Measurements from ENCODE around the gene CISD2.
"Not testable (repeated sequence)": the region's sequence is repeated elsewhere in the genome, so short reads cannot be mapped to it uniquely, and the experiment has no call there.

Gene CISD2, protein sequence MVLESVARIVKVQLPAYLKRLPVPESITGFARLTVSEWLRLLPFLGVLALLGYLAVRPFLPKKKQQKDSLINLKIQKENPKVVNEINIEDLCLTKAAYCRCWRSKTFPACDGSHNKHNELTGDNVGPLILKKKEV

DNA sequence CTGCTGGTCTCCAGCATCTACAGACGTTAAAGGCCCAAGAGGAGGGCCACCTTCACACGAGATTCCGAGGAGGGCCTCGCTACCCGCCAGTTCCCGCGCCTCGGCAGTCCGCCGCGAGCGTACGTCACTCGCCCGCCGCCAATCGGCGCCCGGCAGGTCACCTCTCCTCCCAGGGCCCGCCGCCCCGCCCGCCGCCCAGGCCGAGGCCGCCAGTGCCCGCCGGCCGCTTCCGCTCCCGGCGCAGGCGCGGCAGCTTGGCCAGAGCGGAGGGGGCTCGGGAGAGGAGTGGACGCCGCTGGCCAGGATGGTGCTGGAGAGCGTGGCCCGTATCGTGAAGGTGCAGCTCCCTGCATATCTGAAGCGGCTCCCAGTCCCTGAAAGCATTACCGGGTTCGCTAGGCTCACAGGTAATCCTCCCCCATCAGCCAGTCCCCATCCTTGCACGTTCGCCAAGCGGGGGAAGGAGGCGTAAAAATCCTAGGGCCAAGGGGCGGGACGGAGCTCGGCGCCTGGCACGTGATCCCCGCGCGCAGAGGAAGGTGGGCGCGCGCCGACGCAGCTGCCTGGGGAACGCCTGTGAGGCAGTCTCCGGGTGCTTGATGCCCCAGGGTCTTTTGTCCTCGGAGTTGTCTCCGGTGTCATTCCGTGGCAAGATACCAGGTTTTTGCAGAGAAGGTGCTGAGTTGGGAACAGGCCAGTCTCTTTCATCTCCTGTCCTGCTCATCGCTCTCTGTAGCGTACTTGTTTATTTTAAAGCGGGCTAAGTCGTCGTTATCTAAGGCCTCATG is at the start of gene CISD2:
CISD2 (plus strand) TSS at position 212 of the 788 bp plus-strand sequence; CDS start at position 305, 93 bp downstream.
- in situ Hi-C loops (cut with HindIII; ENCODE audit: low sequenced_read_pairs) = no loop called here

DNA sequence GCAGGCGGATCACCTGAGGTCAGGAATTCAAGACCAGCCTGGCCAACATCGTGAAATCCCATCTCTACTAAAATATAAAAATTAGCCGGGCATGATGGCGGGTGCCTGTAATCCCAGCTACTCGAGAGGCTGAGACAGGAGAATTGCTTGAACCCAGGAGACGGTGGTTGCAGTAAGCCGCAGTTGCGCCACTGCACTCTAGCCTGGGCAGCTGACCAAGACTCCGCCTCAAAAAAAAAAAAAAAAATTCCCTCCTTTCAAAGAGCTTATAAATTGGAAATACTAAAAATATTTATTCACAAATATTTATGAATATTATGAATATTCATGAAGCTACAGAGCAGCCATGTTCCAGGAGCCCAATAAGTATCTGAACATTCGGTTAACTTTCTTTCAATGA is 49.7 kb upstream of the CISD2 start:
- in situ Hi-C loops (cut with HindIII; ENCODE audit: low sequenced_read_pairs) = not testable (repeated sequence)

DNA sequence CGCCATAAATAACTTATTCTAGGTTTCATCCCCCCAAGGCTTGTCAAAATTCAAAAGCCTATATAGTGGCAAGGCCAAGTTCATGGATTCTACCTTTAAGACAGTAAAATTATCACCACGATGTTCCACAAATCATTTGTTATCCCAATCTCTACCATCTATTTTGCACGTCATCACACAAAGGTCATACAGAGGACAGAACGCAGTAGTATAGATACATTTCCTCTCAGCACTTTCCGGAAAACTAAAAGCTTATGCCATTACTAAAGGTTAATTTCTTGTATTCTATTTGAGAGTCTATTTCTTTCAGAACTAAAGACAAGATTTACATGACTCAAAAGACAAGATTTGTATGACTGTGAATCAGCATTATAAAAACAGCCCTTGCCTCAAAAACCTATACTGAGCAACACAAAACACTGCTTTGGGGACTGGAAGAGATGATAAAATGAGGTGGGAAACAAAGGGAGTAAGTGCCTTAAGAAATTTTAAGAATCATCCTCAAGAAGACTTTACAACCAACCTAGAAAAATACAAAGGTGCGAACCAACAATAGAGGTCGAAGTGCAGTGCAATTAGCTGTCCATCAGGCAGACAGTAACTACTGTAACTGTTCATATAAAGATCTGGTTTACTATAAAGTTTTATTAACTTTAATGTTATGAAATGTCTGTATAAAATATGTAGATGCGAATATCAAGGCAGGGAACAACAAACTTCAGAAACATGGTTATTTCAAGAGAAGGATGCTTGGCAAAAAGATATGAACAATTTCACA is 49.0 kb upstream of the CISD2 start:
- in situ Hi-C loops (cut with HindIII; ENCODE audit: low sequenced_read_pairs) = no loop called here

DNA sequence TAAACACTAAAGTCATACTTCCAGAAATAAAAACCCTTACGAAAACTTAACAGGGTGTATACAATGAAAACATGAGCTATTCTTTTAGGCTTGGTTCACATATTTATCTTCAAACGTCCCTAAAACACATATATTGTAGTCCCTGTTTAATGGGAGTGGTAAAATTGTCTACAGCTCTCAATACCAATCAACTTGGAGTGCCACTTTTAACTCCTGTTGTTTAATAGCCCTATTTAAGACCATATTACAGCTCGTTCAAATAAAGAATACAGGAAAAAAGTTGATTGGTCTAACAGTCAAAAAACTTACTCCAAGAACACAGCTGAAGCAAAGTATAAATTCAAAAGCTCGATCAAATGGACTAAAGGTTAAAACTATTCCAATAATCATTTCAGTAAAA is 45.3 kb upstream of the CISD2 start:
- in situ Hi-C loops (cut with HindIII; ENCODE audit: low sequenced_read_pairs) = no loop called here

DNA sequence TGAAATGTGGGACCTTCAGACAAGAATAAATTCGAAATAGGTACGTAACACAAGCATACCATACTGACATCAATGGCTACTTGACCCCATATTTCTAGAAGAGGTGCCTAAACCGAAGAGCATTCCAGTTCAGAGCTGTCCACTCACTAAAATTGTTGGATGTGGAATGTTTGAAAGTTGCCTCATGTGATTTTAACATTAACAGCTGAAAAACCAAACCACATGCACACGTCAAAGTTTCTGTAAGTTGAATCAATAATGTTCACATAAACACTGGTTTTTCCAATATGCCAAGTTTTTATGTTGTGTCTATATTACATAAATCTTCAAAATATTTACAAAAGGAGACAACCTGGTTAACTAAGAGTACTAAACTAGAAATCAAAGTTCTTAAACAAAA is 44.9 kb upstream of the CISD2 start:
- in situ Hi-C loops (cut with HindIII; ENCODE audit: low sequenced_read_pairs) = no loop called here

DNA sequence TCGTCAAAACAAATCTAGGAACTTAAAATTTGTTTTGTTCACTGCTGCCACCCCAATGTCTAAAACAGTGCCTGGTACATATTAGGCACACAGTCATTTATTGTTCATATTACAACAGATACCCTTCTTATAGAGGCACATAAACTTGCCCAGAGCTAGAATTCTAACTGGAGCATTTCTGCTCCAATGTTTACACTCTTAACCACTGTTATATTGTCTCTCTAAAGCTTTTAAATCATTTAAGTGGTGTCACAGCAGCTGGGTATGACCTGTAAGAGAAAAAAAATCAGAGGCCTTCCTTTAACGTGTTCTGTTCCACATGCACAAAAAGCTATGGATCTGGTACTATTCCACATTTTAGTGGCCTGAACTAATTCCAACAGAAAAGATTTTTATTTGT is 44.4 kb upstream of the CISD2 start:
- in situ Hi-C loops (cut with HindIII; ENCODE audit: low sequenced_read_pairs) = no loop called here

DNA sequence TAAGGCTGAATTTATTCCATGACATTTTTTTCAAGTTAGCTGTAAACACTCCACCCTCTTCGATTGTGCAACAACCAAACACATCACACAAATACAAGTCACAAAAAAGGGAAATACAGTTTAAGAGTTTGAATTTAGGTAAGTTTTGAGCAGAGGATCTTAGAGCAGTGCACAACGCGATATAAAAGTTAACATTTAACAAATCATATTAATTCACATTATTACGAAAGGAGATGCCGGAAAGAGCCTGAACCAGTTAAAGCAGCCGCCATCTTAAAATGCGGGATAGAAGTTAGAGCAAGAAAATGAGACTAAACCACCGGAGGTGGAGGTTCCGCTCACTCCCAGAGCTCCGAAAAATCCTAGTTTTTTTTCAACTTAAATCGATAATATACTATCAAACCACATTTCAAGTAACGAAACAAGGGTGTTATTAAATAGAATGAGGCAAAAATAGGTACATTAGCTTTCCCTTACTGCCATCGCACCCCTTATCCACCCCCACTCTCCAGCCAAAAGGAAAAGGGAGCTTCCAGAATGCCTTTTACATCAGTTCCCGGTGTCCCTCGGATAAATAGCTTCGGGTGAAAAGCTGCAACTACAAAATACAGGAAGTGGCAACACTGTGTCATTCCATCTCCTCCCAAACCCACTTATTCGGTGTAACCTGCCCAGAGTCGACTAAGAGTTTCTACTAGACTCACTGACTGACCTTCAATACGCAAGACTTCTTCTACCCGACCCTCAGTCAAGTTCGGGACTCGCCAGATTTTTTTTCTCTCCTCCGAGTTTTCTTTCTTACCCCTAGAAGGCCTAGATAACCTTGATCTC is 43.3 kb upstream of the CISD2 start:
- in situ Hi-C loops (cut with HindIII; ENCODE audit: low sequenced_read_pairs) = no loop called here

DNA sequence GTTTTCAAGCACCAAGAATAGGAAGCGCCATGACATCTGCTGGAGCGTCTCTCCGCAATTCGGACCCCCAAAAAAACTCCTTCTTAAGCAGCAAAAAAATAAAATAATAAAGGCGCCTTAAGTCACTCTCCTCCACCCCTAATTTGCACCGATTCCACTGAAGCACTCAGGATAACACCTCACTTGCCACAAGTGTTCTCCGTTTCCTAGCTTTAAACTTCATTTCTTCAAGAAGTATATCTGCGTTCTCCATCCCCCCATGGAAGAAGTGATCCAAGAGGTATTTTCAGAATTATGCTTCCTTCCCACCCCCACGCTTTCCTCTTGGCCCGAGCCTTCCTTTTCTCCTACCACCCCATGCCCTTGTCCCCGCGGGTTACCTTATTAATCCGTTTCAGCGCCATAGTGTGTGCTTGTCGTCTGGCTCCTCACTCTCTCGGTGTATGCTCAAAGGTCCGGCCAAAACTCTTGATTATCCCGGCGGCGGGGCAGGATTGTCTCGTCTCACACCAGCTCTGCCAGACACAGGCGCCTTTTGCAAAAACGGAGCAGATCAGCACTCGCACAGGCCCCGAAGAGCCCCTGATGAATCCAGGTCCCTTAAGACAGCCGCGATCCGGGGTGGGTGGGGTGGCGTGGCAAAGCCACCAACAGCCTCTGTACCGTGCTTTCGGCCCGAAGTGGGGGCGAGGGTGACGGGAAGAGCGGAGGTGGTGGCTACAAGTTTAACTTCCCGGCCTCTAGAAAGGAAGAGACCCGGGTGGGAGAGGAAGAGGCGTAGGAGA is 42.5 kb upstream of the CISD2 start:
- in situ Hi-C loops (cut with HindIII; ENCODE audit: low sequenced_read_pairs) = no loop called here

DNA sequence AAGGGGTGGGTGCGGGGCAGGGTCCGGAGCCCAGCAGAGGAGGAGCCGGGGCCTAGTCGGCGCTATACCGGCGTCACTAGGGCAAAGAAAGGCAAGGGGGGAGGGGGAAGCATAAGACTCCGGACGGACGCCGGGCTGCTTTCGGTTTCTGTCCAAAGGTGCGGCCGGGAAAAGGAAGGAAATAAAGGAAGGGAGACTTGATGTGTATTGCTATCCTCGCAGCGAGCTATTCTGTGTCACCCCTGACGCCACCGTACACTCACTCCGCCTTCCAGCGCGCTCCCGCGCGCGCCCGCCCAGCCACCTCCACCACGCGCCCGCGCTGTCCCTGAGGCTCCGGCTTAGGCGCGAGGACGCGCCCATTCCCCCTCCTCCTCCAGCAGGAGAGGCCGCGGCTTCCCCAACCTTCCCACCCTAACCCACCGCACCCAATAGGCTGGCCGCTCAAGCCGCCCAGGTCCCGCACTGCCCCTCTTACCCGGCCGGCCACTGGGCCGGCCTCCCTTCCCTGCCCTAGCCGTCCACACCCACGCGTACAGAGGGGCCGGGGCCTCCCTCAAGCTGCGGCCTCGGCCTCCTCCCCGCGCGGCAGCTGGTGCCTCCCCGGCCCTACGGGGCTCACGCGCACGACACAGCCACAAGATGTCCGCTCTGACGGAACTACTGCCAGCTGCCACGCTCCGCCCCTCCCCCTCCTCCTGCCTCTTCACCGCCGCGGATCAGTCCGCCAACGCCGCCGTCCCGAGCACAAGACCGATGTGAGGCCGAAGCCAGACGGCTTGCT is 41.7 kb upstream of the CISD2 start, which contains the start of gene UBE2D3:
UBE2D3 (minus strand) TSS at position 662 of the 784 bp plus-strand sequence. CDS start 1,043 bp downstream, outside the sequence.
- in situ Hi-C loops (cut with HindIII; ENCODE audit: low sequenced_read_pairs) = no loop called here

DNA sequence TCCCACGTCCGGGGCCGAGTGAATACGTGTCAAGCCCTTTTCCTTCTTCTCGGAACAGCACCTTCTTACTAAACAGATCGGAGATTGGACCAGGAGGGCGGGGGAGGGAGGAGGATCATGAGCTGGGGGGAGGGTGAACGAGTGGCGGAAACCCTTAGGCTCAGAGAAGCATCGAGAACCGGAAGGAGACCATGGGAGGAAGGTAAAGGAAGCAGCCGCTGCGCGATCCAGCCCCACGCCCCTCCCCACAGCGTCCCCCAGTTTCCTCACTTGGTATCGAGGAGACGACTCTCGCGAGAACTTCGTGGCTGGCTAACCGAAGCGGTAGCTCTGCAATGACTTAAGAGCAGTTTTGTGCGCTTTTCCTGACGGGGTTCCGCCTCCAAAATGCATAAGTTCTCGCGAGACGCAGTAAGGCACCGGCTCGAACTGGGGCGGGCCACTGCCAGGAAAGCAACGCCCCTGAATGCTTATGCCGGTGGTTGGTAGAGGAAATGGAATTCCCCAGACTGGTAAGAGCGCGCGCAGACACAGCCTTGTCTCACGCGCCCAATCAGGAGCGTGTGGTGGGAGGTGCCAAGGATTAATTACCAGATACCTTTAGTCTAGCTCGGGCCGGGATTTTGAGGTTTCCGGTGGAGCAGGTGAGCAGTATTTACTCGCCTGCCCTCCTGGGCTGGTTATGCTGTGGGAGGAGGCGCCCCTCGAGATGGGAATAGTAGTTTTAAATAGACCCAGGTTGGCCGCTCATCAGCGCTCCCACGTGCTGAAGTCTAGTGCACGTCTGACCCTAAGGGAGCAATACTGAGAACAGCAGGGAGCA is 40.9 kb upstream of the CISD2 start:
- in situ Hi-C loops (cut with HindIII; ENCODE audit: low sequenced_read_pairs) = no loop called here

DNA sequence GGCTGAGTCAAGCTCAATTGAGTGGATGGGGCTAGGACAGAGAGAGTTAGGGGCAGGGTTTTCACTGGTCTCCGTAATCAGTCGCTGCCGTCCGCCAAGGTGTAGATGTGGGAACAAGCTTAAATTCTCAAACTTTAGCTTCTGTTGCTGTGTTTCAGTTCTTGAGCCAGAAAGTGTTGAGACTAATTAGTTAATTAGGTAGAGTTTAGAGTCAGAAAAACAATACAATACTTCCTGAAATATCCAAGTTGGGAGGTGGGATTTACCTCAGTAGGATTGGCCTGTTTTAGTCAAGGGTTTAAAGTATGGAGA is 40.3 kb upstream of the CISD2 start:
- in situ Hi-C loops (cut with HindIII; ENCODE audit: low sequenced_read_pairs) = no loop called here

DNA sequence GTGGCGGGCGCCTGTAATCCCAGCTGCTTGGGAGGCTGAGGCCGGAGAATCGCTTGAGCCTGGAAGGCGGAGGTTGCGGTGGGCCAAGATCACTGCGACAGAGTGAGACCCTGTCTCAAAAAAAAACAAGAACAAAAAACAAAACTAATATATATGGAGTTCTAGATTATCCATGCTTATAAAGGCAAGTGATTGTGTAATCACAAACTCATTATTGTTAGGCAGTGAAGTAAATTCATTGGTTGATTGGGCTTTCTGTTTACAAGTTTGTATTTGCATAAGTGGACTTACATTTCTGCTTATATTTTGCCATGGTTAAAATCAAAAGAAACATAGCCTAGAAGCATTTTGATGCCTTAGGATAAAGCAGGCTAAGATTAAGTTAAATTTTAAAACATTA is 39.0 kb upstream of the CISD2 start:
- in situ Hi-C loops (cut with HindIII; ENCODE audit: low sequenced_read_pairs) = no loop called here

DNA sequence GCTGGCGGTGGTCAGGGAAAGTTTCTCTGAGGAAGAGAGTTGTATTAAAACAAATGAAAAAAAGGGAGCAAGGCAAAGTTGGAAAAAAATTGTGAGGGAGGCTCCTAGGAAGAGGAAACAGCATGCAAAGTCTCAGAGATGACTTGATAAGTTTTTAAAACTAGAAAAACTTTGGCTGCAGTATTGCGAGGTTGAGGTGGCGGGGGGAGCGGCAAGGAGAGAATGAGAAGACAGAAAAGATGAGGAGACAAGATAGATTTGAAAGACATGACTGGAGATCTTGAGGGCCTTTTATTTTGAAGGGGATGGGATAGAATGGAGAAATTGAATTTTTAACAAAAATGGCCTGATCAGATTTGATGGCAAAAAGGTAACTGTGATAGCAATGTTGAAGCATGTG is 36.7 kb upstream of the CISD2 start:
- in situ Hi-C loops (cut with HindIII; ENCODE audit: low sequenced_read_pairs) = no loop called here

DNA sequence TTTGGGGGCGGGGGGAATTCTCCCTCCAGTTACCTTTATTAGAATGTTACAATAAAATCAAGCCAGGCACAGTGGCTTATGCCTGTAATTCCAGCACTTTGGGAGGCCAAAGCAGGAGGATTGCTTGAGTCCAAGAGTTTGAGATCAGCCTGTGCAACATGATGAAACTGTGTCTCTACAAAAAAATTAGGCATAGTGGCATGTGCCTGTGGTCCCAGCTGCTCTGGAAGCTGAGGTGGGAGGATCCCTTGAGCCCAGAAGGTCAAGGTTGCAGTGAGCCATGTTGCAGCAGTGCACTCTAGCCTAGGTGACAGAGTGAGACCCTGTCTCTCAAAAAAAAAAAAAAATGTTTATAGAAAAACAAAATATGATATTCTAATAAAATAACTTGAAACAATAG is 36.1 kb upstream of the CISD2 start:
- in situ Hi-C loops (cut with HindIII; ENCODE audit: low sequenced_read_pairs) = no loop called here

DNA sequence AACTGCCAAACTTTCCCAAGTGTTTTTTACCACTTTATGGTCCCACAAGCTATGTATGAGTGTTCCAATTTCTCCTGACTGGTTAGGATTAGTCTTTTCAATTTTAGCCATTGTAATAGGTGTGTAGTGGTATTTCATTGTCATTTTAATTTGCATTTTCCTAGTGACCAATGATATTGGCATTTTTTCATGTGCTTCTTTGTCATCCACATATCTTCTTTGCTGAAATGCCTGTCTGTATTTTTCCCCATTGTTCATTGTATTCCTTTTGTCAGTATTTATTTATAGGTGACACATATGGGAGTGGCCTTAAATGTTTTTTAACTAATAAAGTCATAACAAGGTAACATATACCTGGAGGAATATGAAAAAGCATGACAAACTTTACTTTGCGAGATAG is 32.2 kb upstream of the CISD2 start:
- in situ Hi-C loops (cut with HindIII; ENCODE audit: low sequenced_read_pairs) = no loop called here

DNA sequence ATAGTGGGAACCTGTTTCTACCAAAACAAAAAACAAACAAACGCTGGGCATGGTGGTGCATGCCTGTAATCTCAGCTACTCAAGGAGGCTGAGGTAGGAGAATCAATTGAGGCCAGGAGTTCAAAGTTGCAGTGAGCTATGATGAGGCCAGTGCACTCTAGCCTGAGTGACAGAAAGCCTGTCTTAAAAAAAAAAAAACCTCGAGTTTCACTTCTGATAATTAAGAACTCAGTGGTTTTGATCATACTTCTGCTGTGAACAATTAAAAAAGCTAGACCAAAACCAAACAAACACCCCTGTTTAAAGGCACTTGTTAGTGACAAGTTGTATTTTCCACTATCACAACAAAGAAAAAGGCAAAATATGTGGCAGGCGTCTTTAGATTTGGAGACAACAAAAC is 26.4 kb upstream of the CISD2 start:
- in situ Hi-C loops (cut with HindIII; ENCODE audit: low sequenced_read_pairs) = no loop called here

DNA sequence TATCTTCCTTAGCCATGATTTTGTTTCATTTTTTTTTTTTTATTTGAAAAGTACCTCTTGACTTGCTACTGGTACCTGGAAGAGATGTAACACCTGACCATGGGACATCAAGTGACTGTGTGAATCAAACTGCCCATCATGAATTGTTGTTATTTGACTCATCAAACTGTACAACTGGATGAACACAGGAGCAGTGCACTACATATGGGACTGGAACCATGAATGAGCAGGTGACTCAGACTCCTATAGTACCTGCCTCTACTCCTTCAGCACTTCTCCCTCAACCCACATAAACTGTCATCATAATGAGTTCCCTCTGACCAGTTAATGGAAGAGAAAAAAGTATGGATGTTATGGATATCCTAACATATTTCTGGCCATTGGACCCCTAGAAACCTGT is 25.5 kb upstream of the CISD2 start:
- in situ Hi-C loops (cut with HindIII; ENCODE audit: low sequenced_read_pairs) = no loop called here

DNA sequence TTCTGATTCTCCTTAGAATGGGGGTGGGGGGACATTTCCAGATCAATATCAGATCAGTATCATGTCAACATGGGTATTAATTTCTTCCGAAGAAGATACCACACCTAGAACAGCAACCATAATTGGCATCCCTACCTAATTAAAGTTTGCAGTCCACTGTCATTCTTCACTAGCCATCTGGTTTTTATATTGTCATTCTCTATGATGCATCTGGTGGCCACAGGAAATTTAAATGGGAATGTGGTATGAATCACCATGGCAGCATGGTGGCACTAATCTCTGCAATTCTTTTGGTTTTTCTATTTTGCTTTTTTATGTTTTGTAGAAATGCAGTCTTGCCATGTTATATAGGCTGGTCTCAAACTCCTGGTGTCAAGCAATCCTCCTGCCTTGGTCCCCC is 24.9 kb upstream of the CISD2 start:
- in situ Hi-C loops (cut with HindIII; ENCODE audit: low sequenced_read_pairs) = no loop called here

DNA sequence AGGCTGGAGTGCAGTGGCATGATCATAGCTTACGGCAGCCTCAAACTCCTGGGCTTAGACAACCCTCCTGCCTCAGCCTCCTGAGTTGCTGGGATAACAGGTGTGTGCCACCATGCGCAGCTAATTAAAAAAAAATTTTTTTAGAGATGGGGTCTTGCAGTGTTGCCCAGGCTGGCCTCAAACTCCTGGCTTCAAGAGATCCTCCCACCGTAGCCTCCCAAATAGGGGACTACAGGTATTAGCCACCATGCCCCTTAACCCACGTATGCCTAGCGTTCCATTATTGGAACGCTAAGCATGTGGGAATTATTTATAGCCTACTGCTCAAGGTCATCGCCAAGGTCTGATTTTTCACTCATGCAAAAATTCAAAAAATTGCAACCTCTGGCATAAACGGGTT is 21.1 kb upstream of the CISD2 start:
- in situ Hi-C loops (cut with HindIII; ENCODE audit: low sequenced_read_pairs) = no loop called here

Data from DLD1 (cell line).